HCT116 (cell line): Measurements from ENCODE around the gene URI1. TPM values are rescaled to one million over a fixed set of nuclear protein-coding genes. Genes with fewer than 3 reads are reported as not detected.

Experiments used
- ATAC-seq: fragments of 200-7000 bp; cut with Tn5 transposase; 2 replicates; pipeline ENCODE4 v1.9.1; 2020; ENCODE audit warnings: mild to moderate bottlenecking, moderate library complexity
- BruUV-seq: library from RNA; stranded (reverse); fragments of 400-500 nt; replicated peaks from 2 replicates; lab custom pipeline; 2021; lab: Mats Ljungman, UMichigan
- CTCF ChIA-PET: fragments of 300-600 bp; sonication (Branson Sonifier 250); formaldehyde crosslinking; loops from one replicate; lab custom pipeline; 2021; ENCODE audit warnings: antibody characterized with exemption; lab: Charles Lee
- POLR2A ChIA-PET: fragments of 300-600, 350-600 bp; sonication (Branson Sonifier 250); formaldehyde crosslinking; loops from one replicate; lab custom pipeline; 2021; ENCODE audit warnings: antibody characterized with exemption; lab: Charles Lee
- RAD21 ChIA-PET, 2 experiments: fragments of 300-600 bp; sonication (Branson Sonifier 250); formaldehyde crosslinking; loops; one replicate each; lab custom pipeline; 2023; ENCODE audit warnings: low total read pairs in 2 of 2; ENCODE audit not compliant: uncharacterized antibody in 2 of 2, unreplicated experiment in 2 of 2, low non-redundant PET in 1 of 2; lab: Charles Lee
- DNase-seq: peaks from one replicate; pipeline ENCODE4 v3.0.0-alpha.2; 2010; ENCODE audit warnings: low read depth, low spot score
- H2AFZ ChIP-seq: fragments of 200-600 bp; shearing (Covaris generic), sonication (generic); 2 replicates; pipeline ENCODE4 v1.6.1; 2017; ENCODE audit warnings: low read depth, mixed run types, mixed read lengths, antibody characterized with exemption, low read length; ENCODE audit not compliant: poor library complexity, severe bottlenecking
- H3K27ac ChIP-seq: 2 replicates; pipeline ENCODE4 v1.5.1; 2012; ENCODE audit warnings: low read depth, low read length
- H3K27me3 ChIP-seq: fragments of 200-600 bp; sonication (generic); 2 replicates; pipeline ENCODE4 v1.6.1; 2016; ENCODE audit warnings: mixed run types, low read length, mixed read lengths; ENCODE audit not compliant: insufficient read depth
- H3K36me3 ChIP-seq, 2 experiments: fragments of 200-500 bp in 1 of 2; fragments of 200-600 bp in 1 of 2; sonication (Bioruptor generic) in 1 of 2; sonication (generic) in 1 of 2; 2 replicates each; pipeline versions ENCODE4 v1.5.1 to v1.6.1; 2014 to 2016; ENCODE audit warnings: low read length in 2 of 2, inconsistent platforms in 1 of 2, mixed read lengths in 1 of 2, mixed run types in 1 of 2; ENCODE audit not compliant: insufficient read depth in 2 of 2, control insufficient read depth in 1 of 2
- H3K4me1 ChIP-seq, 2 experiments: fragments of 200-600 bp in 1 of 2; sonication (generic) in 1 of 2; 2 replicates each; pipeline versions ENCODE4 v1.5.1 to v1.6.1; 2012 to 2017; ENCODE audit warnings: low read length in 2 of 2, inconsistent platforms in 1 of 2, mild to moderate bottlenecking in 1 of 2, mixed read lengths in 1 of 2, mixed run types in 1 of 2, moderate library complexity in 1 of 2; ENCODE audit not compliant: insufficient read depth in 2 of 2, control insufficient read depth in 1 of 2
- H3K4me2 ChIP-seq: fragments of 200-600 bp; sonication (generic); 2 replicates; pipeline ENCODE4 v1.6.1; 2017; ENCODE audit warnings: mixed run types, low read length, mixed read lengths
- H3K4me3 ChIP-seq, 2 experiments: fragments of 200-600 bp in 1 of 2; sonication (generic) in 1 of 2; replicated peaks in 1 of 2; 2 replicates each; pipeline ENCODE4 v1.5.1; 2011 to 2016; ENCODE audit warnings: low read length in 2 of 2, control low read depth in 1 of 2, low read depth in 1 of 2, mild to moderate bottlenecking in 1 of 2, mixed read lengths in 1 of 2, mixed run types in 1 of 2
- H3K79me2 ChIP-seq: fragments of 200-600 bp; sonication (generic); 2 replicates; pipeline ENCODE4 v1.6.1; 2017; ENCODE audit warnings: mild to moderate bottlenecking, mixed run types, low read length, moderate library complexity, mixed read lengths; ENCODE audit not compliant: insufficient read depth
- H3K9ac ChIP-seq: fragments of 200-600 bp; sonication (generic); 2 replicates; pipeline ENCODE4 v1.6.1; 2016; ENCODE audit warnings: low read length, mixed read lengths
- H3K9me2 ChIP-seq: fragments of 200-600 bp; sonication (generic), shearing (Covaris generic); 2 replicates; pipeline ENCODE4 v1.6.1; 2017; ENCODE audit warnings: mixed run types, mild to moderate bottlenecking, moderate library complexity; ENCODE audit not compliant: insufficient read depth
- H3K9me3 ChIP-seq, 2 experiments: fragments of 200-500 bp in 1 of 2; fragments of 200-600 bp in 1 of 2; sonication (Bioruptor generic) in 1 of 2; sonication (generic) in 1 of 2; 2 replicates each; pipeline ENCODE4 v1.6.1; 2014 to 2017; ENCODE audit warnings: low read length in 2 of 2, mixed read lengths in 2 of 2, inconsistent platforms in 1 of 2, low read depth in 1 of 2, mild to moderate bottlenecking in 1 of 2, mixed run types in 1 of 2, moderate library complexity in 1 of 2; ENCODE audit not compliant: control insufficient read depth in 1 of 2, insufficient read depth in 1 of 2
- H4K20me1 ChIP-seq: fragments of 200-600 bp; sonication (generic), shearing (Covaris generic); 2 replicates; pipeline ENCODE4 v1.6.1; 2017; ENCODE audit warnings: mixed run types, mild to moderate bottlenecking, moderate library complexity; ENCODE audit not compliant: insufficient read depth
- CBX3 ChIP-seq: IDR thresholded peaks from 2 replicates; pipeline ENCODE4 v1.6.1; 2012; ENCODE audit warnings: low read depth
- EGR1 ChIP-seq: IDR thresholded peaks from 2 replicates; pipeline ENCODE4 v1.6.1; 2012; ENCODE audit warnings: low read depth
- FOSL1 ChIP-seq: IDR thresholded peaks from 2 replicates; pipeline ENCODE4 v1.6.1; 2012; ENCODE audit warnings: low read depth
- POLR2A ChIP-seq: IDR thresholded peaks from 2 replicates; pipeline ENCODE4 v1.7.0; 2011; ENCODE audit warnings: borderline replicate concordance; ENCODE audit not compliant: insufficient read depth, insufficient read length; ENCODE audit errors: extremely low read depth
- POLR2AphosphoS5 ChIP-seq: IDR thresholded peaks from 2 replicates; pipeline ENCODE4 v1.6.1; 2011; ENCODE audit warnings: mild to moderate bottlenecking, low read depth, low read length, moderate library complexity
- RAD21 ChIP-seq: IDR thresholded peaks from 2 replicates; pipeline ENCODE4 v1.6.1; 2012; ENCODE audit warnings: low read depth, mild to moderate bottlenecking
- SIN3A ChIP-seq: IDR thresholded peaks from 2 replicates; pipeline ENCODE4 v1.6.1; 2012; ENCODE audit warnings: low read depth
- SP1 ChIP-seq: IDR thresholded peaks from 2 replicates; pipeline ENCODE4 v1.6.1; 2012; ENCODE audit warnings: low read depth
- SRF ChIP-seq: IDR thresholded peaks from 2 replicates; pipeline ENCODE4 v1.6.1; 2012; ENCODE audit warnings: low read depth
- TCF7L2 ChIP-seq: IDR thresholded peaks from 2 replicates; pipeline ENCODE4 v1.7.0; 2011; ENCODE audit warnings: borderline replicate concordance, inconsistent platforms; ENCODE audit not compliant: insufficient read depth, insufficient read length; ENCODE audit errors: extremely low read depth
- ZNF274 ChIP-seq: fragments of 200-500 bp; sonication (Bioruptor generic); IDR thresholded peaks from 2 replicates; pipeline ENCODE4 v1.6.1; 2014; ENCODE audit warnings: mild to moderate bottlenecking, low read depth, low read length, inconsistent platforms
- intact Hi-C: fragments of 100-400 bp; cut with micrococcal nuclease; formaldehyde crosslinking; loops from 2 replicates; pipeline ENCODE4 v1.10.0; 2022
- total RNA-seq: library from RNA; stranded (reverse); gene quantifications from one replicate; pipeline ENCODE4 v1.2.1, GENCODE V29; 2021; ENCODE audit not compliant: unreplicated experiment
- TF ChIP-seq, protein P1 (sequence below), 3 experiments: fragments of 200-600 bp in 1 of 3; sonication (generic) in 1 of 3; IDR thresholded peaks in 2 of 3; conservative IDR thresholded peaks in 1 of 3; 2 replicates each; pipeline ENCODE4 v1.5.1; 2012 to 2017; ENCODE audit warnings: low read depth in 2 of 3, low read length in 2 of 3, antibody characterized with exemption in 1 of 3, borderline replicate concordance in 1 of 3, control low read depth in 1 of 3, mild to moderate bottlenecking in 1 of 3, mixed read lengths in 1 of 3, mixed run types in 1 of 3, moderate library complexity in 1 of 3; ENCODE audit not compliant: insufficient read depth in 1 of 3
- TF ChIP-seq, protein P2 (sequence below): IDR thresholded peaks from 2 replicates; pipeline ENCODE4 v1.6.1; 2012; ENCODE audit warnings: low read depth
- TF ChIP-seq, protein P3 (sequence below): IDR thresholded peaks from 2 replicates; pipeline ENCODE4 v1.6.1; 2012

URI1 gene
- total RNA-seq, 1 experiment from 2014 or later = 51.4 TPM

DNA sequence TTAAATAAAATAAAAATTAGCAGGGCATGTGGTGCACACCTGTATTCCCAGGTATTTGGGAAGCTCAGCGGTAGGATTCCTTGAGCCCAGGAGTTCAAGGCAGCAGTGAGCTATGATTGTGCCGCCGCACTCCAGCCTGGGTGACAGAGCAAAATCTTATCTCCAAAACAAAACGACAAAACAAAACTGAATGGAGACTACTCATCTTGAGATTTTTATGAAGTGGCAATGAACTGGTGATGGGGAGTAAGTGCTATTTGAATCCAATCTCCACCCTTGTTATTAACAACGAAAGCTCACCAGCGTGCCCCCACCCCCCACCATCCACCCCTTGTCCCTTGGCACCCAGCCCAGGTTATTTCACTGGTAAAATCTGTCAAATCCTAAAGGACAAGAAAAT lies 45.2 kb upstream of the URI1 start:
- H3K9me3 ChIP-seq = no peaks in the 10 kb centered on the region

More for the DNA sequence above, 45.2 kb upstream of the URI1 start:
- Histone ChIP-seq H3K27me3 (no peaks in the 10 kb centered on the region), H3K4me1 (no peaks in the 10 kb centered on the region), H3K79me2 (no peaks in the 10 kb centered on the region), H2AFZ (no peak overlapping the region), H3K4me2 (no peak overlapping the region), H3K9ac (no peak overlapping the region), H4K20me1 (no peaks in the 10 kb centered on the region), H3K36me3 (no peaks in the 10 kb centered on the region), H3K4me3 (no peak overlapping the region), H3K27ac (no peak overlapping the region)
- ChIA-PET CTCF (no interaction called here), RAD21 (no interaction called here), POLR2A (no interaction called here)
- BruUV-seq = no TSS peak
- intact Hi-C loops = no loop called here
- ATAC-seq = no peak
- TF ChIP-seq EGR1 (no peak), TCF7L2 (no peak), ZNF274 (no peak), FOSL1 (no peak), SRF (no peak), CBX3 (no peak), RAD21 (no peak), SP1 (no peak), SIN3A (no peak), POLR2AphosphoS5 (no peak), POLR2A (no peak)
- TF ChIP-seq, protein P1, sequence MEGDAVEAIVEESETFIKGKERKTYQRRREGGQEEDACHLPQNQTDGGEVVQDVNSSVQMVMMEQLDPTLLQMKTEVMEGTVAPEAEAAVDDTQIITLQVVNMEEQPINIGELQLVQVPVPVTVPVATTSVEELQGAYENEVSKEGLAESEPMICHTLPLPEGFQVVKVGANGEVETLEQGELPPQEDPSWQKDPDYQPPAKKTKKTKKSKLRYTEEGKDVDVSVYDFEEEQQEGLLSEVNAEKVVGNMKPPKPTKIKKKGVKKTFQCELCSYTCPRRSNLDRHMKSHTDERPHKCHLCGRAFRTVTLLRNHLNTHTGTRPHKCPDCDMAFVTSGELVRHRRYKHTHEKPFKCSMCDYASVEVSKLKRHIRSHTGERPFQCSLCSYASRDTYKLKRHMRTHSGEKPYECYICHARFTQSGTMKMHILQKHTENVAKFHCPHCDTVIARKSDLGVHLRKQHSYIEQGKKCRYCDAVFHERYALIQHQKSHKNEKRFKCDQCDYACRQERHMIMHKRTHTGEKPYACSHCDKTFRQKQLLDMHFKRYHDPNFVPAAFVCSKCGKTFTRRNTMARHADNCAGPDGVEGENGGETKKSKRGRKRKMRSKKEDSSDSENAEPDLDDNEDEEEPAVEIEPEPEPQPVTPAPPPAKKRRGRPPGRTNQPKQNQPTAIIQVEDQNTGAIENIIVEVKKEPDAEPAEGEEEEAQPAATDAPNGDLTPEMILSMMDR (IDR thresholded peaks at IDR 0.05 in 2 of 3, conservative IDR thresholded peaks at IDR 0.05 in 1 of 3; ENCODE audit: borderline replicate concordance in 1 of 3, insufficient read depth in 1 of 3, low read depth in 2 of 3, low read length in 2 of 3) = no peak
- TF ChIP-seq, protein P2, sequence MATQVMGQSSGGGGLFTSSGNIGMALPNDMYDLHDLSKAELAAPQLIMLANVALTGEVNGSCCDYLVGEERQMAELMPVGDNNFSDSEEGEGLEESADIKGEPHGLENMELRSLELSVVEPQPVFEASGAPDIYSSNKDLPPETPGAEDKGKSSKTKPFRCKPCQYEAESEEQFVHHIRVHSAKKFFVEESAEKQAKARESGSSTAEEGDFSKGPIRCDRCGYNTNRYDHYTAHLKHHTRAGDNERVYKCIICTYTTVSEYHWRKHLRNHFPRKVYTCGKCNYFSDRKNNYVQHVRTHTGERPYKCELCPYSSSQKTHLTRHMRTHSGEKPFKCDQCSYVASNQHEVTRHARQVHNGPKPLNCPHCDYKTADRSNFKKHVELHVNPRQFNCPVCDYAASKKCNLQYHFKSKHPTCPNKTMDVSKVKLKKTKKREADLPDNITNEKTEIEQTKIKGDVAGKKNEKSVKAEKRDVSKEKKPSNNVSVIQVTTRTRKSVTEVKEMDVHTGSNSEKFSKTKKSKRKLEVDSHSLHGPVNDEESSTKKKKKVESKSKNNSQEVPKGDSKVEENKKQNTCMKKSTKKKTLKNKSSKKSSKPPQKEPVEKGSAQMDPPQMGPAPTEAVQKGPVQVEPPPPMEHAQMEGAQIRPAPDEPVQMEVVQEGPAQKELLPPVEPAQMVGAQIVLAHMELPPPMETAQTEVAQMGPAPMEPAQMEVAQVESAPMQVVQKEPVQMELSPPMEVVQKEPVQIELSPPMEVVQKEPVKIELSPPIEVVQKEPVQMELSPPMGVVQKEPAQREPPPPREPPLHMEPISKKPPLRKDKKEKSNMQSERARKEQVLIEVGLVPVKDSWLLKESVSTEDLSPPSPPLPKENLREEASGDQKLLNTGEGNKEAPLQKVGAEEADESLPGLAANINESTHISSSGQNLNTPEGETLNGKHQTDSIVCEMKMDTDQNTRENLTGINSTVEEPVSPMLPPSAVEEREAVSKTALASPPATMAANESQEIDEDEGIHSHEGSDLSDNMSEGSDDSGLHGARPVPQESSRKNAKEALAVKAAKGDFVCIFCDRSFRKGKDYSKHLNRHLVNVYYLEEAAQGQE = no peak
- TF ChIP-seq, protein P3, sequence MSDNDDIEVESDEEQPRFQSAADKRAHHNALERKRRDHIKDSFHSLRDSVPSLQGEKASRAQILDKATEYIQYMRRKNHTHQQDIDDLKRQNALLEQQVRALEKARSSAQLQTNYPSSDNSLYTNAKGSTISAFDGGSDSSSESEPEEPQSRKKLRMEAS = no peak
- TF ChIP-seq, all 23 proteins: peak for 0
- no peaks in the 10 kb centered on the region for H3K9me2 ChIP-seq
- DNase-seq = no peak
